Measurements from ENCODE around the gene POU6F2.

Gene POU6F2

DNA sequence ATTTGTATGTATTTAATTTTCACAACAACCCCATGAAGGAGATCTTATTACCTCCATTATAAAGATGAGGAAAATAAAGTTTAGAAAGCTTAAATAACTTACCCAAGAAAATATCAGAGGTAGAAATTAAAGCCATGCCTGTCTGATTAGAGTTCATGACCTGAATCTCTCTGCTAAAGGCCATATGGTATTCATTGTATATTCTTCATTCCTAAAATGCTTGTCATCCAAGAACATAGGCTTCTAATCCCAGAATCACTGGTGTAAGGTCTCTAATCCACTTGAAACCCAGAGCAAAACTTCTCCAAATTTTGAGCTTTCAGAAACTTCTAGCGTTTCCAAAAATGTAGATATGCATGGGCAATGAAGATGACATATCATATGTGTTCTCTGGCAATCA, 516.2 kb downstream of the POU6F2 start:
- H3K27me3 ChIP-seq (ENCODE audit: insufficient read depth, poor library complexity, severe bottlenecking): peaks cover 8% of the 10 kb centered on the region
- DNase-seq (ENCODE audit: low read depth in 1 of 2, low spot score in 1 of 2): no peak
- H3K4me3 ChIP-seq (replicated peaks; ENCODE audit: insufficient read depth, low read length): no peak overlapping the region
- TF ChIP-seq, protein P1, sequence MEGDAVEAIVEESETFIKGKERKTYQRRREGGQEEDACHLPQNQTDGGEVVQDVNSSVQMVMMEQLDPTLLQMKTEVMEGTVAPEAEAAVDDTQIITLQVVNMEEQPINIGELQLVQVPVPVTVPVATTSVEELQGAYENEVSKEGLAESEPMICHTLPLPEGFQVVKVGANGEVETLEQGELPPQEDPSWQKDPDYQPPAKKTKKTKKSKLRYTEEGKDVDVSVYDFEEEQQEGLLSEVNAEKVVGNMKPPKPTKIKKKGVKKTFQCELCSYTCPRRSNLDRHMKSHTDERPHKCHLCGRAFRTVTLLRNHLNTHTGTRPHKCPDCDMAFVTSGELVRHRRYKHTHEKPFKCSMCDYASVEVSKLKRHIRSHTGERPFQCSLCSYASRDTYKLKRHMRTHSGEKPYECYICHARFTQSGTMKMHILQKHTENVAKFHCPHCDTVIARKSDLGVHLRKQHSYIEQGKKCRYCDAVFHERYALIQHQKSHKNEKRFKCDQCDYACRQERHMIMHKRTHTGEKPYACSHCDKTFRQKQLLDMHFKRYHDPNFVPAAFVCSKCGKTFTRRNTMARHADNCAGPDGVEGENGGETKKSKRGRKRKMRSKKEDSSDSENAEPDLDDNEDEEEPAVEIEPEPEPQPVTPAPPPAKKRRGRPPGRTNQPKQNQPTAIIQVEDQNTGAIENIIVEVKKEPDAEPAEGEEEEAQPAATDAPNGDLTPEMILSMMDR (IDR thresholded peaks at IDR 0.05; ENCODE audit: insufficient read depth, low read length): no peak
- TF ChIP-seq, protein P2, sequence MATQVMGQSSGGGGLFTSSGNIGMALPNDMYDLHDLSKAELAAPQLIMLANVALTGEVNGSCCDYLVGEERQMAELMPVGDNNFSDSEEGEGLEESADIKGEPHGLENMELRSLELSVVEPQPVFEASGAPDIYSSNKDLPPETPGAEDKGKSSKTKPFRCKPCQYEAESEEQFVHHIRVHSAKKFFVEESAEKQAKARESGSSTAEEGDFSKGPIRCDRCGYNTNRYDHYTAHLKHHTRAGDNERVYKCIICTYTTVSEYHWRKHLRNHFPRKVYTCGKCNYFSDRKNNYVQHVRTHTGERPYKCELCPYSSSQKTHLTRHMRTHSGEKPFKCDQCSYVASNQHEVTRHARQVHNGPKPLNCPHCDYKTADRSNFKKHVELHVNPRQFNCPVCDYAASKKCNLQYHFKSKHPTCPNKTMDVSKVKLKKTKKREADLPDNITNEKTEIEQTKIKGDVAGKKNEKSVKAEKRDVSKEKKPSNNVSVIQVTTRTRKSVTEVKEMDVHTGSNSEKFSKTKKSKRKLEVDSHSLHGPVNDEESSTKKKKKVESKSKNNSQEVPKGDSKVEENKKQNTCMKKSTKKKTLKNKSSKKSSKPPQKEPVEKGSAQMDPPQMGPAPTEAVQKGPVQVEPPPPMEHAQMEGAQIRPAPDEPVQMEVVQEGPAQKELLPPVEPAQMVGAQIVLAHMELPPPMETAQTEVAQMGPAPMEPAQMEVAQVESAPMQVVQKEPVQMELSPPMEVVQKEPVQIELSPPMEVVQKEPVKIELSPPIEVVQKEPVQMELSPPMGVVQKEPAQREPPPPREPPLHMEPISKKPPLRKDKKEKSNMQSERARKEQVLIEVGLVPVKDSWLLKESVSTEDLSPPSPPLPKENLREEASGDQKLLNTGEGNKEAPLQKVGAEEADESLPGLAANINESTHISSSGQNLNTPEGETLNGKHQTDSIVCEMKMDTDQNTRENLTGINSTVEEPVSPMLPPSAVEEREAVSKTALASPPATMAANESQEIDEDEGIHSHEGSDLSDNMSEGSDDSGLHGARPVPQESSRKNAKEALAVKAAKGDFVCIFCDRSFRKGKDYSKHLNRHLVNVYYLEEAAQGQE (IDR thresholded peaks at IDR 0.05; ENCODE audit: insufficient replicate concordance, low read depth): no peak
- TF ChIP-seq SPI1 (IDR thresholded peaks at IDR 0.05; ENCODE audit: borderline replicate concordance, low read depth) (no peak), POLR2AphosphoS5 (IDR thresholded peaks at IDR 0.05; ENCODE audit: low read depth) (no peak), GABPA (IDR thresholded peaks at IDR 0.05; ENCODE audit: low read depth) (no peak)
- H3K27ac ChIP-seq (replicated peaks): no peak overlapping the region

DNA sequence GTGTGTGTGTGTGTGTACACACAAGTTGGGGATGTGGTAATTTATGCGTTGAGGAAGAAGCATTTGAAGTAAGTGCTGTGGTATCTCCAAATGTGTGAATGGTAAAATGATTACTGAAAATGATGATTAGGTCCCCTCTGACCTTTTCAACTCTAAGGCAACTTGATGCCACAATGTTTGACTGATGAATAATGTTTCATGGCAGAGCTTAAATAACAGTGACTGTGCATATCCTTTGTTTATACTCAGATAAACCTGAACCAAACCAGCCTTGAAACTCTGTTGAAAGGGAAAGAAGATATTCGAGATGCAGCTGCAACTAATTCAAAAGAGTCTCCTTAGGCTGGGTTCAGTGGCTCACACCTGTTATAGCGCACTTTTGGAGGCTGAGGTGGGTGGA, 523.6 kb downstream of the POU6F2 start:
- DNase-seq (ENCODE audit: low read depth in 1 of 2, low spot score in 1 of 2): no peak
- peaks cover 2% of the 10 kb centered on the region for H3K27me3 ChIP-seq (ENCODE audit: insufficient read depth, poor library complexity, severe bottlenecking)
- no peak overlapping the region for H3K27ac ChIP-seq (replicated peaks)
- TF ChIP-seq, protein P2 (IDR thresholded peaks at IDR 0.05; ENCODE audit: insufficient replicate concordance, low read depth): no peak
- TF ChIP-seq, protein P1 (IDR thresholded peaks at IDR 0.05; ENCODE audit: insufficient read depth, low read length): no peak
- TF ChIP-seq GABPA (IDR thresholded peaks at IDR 0.05; ENCODE audit: low read depth) (no peak), SPI1 (IDR thresholded peaks at IDR 0.05; ENCODE audit: borderline replicate concordance, low read depth) (no peak), POLR2AphosphoS5 (IDR thresholded peaks at IDR 0.05; ENCODE audit: low read depth) (no peak)
- no peak overlapping the region for H3K4me3 ChIP-seq (replicated peaks; ENCODE audit: insufficient read depth, low read length)

DNA sequence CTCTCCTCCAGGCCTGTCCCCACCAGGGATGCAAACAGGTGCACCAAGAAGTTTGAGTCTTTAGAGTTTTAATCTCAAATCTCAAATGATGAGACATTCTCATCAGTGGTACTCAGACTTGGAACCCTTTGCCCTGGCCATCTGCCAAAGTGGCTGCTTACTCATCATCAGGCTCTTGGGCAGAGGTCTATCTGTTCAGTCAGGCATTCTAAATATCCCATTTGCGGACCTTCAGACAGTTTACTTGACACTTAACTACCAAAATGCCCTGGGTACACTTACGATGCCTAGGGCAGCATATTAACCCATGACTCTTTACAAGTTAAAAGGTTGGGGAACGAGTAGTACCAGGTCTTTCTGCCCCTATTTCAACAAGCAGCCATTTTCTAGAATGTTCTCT, 527.3 kb downstream of the POU6F2 start:
- Histone ChIP-seq H3K4me3 (replicated peaks; ENCODE audit: insufficient read depth, low read length) (no peak overlapping the region), H3K27me3 (ENCODE audit: insufficient read depth, poor library complexity, severe bottlenecking) (no peaks in the 10 kb centered on the region), H3K27ac (replicated peaks) (no peak overlapping the region)
- TF ChIP-seq, protein P1 (IDR thresholded peaks at IDR 0.05; ENCODE audit: insufficient read depth, low read length): no peak
- no peak for TF ChIP-seq GABPA (IDR thresholded peaks at IDR 0.05; ENCODE audit: low read depth)
- TF ChIP-seq SPI1 (IDR thresholded peaks at IDR 0.05; ENCODE audit: borderline replicate concordance, low read depth): no peak
- TF ChIP-seq, protein P2 (IDR thresholded peaks at IDR 0.05; ENCODE audit: insufficient replicate concordance, low read depth): no peak
- no peak for TF ChIP-seq POLR2AphosphoS5 (IDR thresholded peaks at IDR 0.05; ENCODE audit: low read depth)
- no peak for DNase-seq (ENCODE audit: low read depth in 1 of 2, low spot score in 1 of 2)

All from HL-60 (cell line).